22Rv1 (cell line): ENCODE results near the gene SERPINB11.
A peak's percentile ranks its signal among the peaks of the same experiment; 100 is the strongest.

Source experiments
- H3K27ac ChIP-seq: fragments of 450-650 bp; 2 replicates; pipeline ENCODE4 v1.5.1; 2017
- ZFX ChIP-seq: fragments of 450-650 bp; IDR thresholded peaks from 2 replicates; pipeline ENCODE4 v1.6.1; 2017; ENCODE audit warnings: antibody characterized with exemption, borderline replicate concordance
- TF ChIP-seq, protein P1 (sequence below): fragments of 450-650 bp; IDR thresholded peaks from 2 replicates; pipeline ENCODE4 v1.5.1; 2017; ENCODE audit warnings: mild to moderate bottlenecking

Gene SERPINB11

DNA sequence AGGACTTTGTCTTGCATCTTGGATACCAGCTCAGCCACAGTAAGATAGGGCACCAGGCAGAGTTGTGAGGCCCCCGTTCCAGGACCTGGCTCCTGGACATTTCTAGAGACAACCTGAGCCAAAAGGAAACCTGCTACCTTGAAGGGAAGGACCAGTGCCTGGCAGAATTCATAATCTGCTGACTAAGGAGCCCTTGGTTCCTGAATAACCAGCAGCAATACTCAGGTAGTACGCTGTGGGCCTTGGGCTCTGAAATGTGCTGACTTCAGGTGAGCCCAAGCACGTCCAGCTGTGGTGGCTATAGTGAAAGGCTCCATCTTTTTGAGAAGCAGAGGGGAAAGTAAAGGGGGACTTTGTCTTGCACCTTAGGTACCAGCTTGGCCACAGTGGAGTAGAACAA, 28.5 kb downstream of the SERPINB11 start:
- H3K27ac ChIP-seq: no peak overlapping the region
- TF ChIP-seq ZFX: no peak
- TF ChIP-seq, protein P1, sequence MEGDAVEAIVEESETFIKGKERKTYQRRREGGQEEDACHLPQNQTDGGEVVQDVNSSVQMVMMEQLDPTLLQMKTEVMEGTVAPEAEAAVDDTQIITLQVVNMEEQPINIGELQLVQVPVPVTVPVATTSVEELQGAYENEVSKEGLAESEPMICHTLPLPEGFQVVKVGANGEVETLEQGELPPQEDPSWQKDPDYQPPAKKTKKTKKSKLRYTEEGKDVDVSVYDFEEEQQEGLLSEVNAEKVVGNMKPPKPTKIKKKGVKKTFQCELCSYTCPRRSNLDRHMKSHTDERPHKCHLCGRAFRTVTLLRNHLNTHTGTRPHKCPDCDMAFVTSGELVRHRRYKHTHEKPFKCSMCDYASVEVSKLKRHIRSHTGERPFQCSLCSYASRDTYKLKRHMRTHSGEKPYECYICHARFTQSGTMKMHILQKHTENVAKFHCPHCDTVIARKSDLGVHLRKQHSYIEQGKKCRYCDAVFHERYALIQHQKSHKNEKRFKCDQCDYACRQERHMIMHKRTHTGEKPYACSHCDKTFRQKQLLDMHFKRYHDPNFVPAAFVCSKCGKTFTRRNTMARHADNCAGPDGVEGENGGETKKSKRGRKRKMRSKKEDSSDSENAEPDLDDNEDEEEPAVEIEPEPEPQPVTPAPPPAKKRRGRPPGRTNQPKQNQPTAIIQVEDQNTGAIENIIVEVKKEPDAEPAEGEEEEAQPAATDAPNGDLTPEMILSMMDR: no peak

DNA sequence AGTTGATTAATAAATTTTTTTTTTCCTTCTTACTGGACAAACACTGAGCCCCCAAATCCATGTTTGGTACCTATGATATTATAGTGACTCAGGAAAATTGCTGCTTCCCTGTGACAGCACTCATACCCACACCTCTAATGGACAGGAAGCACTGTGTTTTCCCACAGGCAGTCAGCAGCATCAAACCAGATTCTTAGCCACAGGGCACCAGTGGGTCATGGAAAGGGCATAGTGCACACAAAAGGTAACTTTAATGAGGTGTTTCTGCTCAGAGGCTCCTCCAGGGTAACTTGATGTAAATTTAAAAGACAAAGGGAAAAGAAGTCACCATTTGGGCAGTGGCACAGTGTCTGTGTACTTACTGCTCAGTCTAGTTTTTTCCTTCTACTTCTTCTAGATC, 34.1 kb downstream of the SERPINB11 start:
- no peak for TF ChIP-seq ZFX
- TF ChIP-seq, protein P1: no peak
- no peak overlapping the region for H3K27ac ChIP-seq

DNA sequence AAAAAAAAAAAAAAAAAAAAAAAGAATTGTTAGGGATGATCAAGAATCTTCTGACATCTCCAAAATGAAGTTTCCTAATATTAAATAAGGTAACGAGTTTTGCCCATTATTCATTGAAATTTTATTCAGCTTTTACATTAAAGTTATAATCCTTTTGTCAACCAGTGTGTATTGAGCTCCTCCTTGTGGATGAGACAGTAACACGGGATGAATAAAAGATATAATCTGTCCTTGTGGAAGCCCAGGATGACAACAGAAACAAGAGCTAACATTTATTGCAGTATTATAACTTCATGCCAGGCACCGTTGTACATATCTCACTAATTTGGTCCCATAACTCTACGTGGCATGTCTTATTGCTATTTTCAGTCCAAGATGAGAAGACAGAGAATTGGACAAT, 39.0 kb downstream of the SERPINB11 start:
- no peak overlapping the region for H3K27ac ChIP-seq

DNA sequence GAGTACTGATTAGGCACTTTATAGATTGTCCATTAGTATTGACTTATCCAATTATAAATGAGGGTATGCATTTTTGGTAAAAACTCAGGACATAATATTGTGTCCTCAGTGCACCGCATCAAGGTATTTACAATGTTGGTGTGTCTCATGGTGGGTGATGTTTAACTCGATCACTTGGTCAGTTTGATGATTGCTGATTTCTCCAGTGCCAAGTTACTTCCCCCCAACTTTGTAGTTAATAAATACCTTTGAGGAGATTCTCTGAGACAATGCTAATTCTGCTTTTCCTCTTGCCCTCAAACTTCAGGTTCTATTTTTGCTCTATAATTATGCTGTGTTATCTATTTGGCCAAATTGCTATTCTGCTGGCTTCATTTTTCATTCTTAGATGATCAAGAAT, 44.2 kb downstream of the SERPINB11 start:
- TF ChIP-seq, protein P1: no peak
- TF ChIP-seq ZFX: no peak
- H3K27ac ChIP-seq: no peak overlapping the region

More for the DNA sequence above, 39.0 kb downstream of the SERPINB11 start:
- TF ChIP-seq, protein P1: peak; percentile 72
- no peak for TF ChIP-seq ZFX

DNA sequence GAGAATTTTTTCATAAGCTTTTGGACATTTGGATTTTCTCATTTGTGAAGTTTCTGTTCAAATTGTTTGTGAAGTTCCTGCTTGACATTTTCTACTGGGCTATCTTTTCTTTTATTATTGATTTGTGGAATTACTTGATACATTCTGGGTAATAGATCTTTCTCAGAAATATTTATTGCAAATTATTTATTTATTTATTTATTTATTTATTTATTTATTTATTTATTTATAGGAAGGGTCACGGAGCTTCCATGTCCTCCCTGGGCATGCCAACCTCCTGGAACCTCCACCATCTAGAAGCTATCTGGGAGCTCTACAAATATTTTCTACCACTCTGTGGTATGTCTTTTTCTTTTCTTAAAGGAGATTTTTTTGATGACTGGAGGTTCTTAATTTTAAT, 46.7 kb downstream of the SERPINB11 start:
- H3K27ac ChIP-seq: no peak overlapping the region
- no peak for TF ChIP-seq ZFX
- TF ChIP-seq, protein P1: no peak

DNA sequence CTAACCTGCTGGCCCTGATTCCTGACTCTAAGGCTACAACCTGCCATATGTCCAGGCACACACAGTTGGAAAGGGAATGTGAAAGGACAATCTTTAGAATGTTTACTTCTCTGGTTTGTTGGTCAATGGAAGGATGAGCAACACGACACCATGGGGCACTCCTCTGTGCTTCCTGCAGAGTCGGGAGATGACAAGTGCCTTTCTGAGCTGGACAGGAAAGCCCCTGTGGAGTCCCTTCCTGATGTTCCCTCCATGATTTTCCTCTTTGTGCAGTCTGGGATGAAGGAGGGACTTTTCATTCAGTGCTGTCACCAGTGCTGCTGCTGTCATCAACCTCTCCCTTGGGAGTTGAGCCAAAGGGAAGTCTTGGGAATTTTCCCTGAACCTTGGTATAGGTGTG, 49.9 kb downstream of the SERPINB11 start:
- H3K27ac ChIP-seq: no peak overlapping the region
- TF ChIP-seq ZFX: no peak
- TF ChIP-seq, protein P1: no peak

DNA sequence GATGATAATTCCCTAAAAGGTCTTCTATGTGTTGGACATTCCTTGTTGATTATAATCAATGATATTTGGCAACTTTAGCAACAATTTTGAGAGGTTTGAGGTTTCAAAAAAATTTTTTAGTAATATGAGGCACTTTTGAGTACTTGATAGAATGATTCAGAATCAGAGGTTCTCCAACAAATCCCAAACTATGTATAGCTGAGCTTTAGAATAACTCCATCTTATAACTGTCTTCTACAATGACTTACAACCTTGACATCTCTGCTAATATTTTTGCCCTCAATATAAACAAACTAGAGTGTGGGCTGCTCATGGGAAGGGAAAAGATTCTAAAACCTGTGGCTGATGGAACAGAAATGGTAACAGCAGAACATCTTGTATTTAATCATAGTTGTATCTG, 50.9 kb downstream of the SERPINB11 start:
- TF ChIP-seq ZFX: no peak
- TF ChIP-seq, protein P1: no peak
- H3K27ac ChIP-seq: no peak overlapping the region
